Type B pancreatic cell (in vitro differentiated cells): Measurements from ENCODE around the gene ARL3. TPM values are rescaled to one million over a fixed set of nuclear protein-coding genes. Genes with fewer than 3 reads are reported as not detected.

Experiments
- DNase-seq: peaks from one replicate; pipeline ENCODE4 v3.0.0; 2021; ENCODE audit warnings: mixed read lengths; ENCODE audit not compliant: unreplicated experiment; ENCODE audit errors: extremely low spot score
- H3K27ac Mint-ChIP-seq: 2 replicates; pipeline ENCODE4 v1.8.0; 2021; ENCODE audit warnings: mild to moderate bottlenecking, mixed read lengths
- H3K27me3 Mint-ChIP-seq: 2 replicates; pipeline ENCODE4 v1.8.0; 2021; ENCODE audit warnings: mixed read lengths
- H3K36me3 Mint-ChIP-seq: 2 replicates; pipeline ENCODE4 v1.8.0; 2021; ENCODE audit warnings: mixed read lengths
- H3K4me1 Mint-ChIP-seq: one replicate; pipeline ENCODE4 v1.8.0; 2021; ENCODE audit warnings: mixed read lengths; ENCODE audit not compliant: unreplicated experiment
- H3K4me3 Mint-ChIP-seq: 2 replicates; pipeline ENCODE4 v1.8.0; 2021; ENCODE audit warnings: mild to moderate bottlenecking, mixed read lengths
- H3K9me3 Mint-ChIP-seq: 2 replicates; pipeline ENCODE4 v1.8.0; 2021; ENCODE audit warnings: mixed read lengths
- total RNA-seq: library from RNA; stranded (reverse); gene quantifications from 2 replicates; pipeline ENCODE4 v1.2.1, GENCODE V29; 2021; ENCODE audit warnings: low replicate concordance
- TF ChIP-seq, protein P1 (sequence below): fragments of 200-600 bp; sonication (generic); conservative IDR thresholded peaks from 2 replicates; pipeline ENCODE4 v1.5.0; 2021; ENCODE audit warnings: antibody characterized with exemption, mild to moderate bottlenecking

The ARL3 gene
- total RNA-seq, 1 donor from 2014 or later, result 15.8 TPM

GRCh38 chr10:102691285-102692066 is 22.7 kb downstream of the ARL3 start:
- H3K27ac Mint-ChIP-seq, result no peak overlapping the region
- H3K4me3 Mint-ChIP-seq, result no peak overlapping the region
- no peaks in the 10 kb centered on the region for H3K9me3 Mint-ChIP-seq
- no peaks in the 10 kb centered on the region for H3K4me1 Mint-ChIP-seq
- no peak for DNase-seq
- no peaks in the 10 kb centered on the region for H3K27me3 Mint-ChIP-seq
- peaks cover 18% of the 10 kb centered on the region for H3K36me3 Mint-ChIP-seq
- TF ChIP-seq, protein P1, sequence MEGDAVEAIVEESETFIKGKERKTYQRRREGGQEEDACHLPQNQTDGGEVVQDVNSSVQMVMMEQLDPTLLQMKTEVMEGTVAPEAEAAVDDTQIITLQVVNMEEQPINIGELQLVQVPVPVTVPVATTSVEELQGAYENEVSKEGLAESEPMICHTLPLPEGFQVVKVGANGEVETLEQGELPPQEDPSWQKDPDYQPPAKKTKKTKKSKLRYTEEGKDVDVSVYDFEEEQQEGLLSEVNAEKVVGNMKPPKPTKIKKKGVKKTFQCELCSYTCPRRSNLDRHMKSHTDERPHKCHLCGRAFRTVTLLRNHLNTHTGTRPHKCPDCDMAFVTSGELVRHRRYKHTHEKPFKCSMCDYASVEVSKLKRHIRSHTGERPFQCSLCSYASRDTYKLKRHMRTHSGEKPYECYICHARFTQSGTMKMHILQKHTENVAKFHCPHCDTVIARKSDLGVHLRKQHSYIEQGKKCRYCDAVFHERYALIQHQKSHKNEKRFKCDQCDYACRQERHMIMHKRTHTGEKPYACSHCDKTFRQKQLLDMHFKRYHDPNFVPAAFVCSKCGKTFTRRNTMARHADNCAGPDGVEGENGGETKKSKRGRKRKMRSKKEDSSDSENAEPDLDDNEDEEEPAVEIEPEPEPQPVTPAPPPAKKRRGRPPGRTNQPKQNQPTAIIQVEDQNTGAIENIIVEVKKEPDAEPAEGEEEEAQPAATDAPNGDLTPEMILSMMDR, result no peak

DNA sequence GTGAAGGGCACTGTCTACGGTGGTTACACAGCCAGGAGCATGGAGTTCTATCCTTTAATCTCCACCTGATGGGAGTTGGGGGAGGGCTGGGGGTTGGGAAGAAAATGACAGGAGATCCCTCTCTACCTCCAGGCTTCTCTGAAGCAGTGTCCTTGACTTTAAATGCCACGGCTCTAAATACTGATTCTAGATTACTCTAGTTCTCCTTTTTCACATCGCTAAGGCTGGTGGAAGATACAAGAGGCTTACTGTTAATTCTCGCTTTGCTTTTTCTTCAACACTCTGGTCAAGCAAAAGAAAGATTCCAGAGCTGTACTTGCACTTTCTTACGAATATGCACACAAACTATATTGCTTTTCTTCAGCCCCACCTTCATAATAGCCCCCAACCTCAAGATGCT is 30.5 kb downstream of the ARL3 start:
- H3K36me3 Mint-ChIP-seq, result peaks cover 38% of the 10 kb centered on the region

GRCh38 chr10:102682981-102683380 is 31.2 kb downstream of the ARL3 start:
- H3K27ac Mint-ChIP-seq, result no peak overlapping the region
- peaks cover 37% of the 10 kb centered on the region for H3K36me3 Mint-ChIP-seq
- H3K27me3 Mint-ChIP-seq, result no peaks in the 10 kb centered on the region
- H3K4me1 Mint-ChIP-seq, result peaks cover 28% of the 10 kb centered on the region
- DNase-seq, result no peak
- H3K9me3 Mint-ChIP-seq, result no peaks in the 10 kb centered on the region
- TF ChIP-seq, protein P1, result no peak
- no peak overlapping the region for H3K4me3 Mint-ChIP-seq

More for the DNA sequence above, 30.5 kb downstream of the ARL3 start:
- TF ChIP-seq, protein P1, result no peak
- Mint-ChIP-seq H3K27me3 (no peaks in the 10 kb centered on the region), H3K4me3 (no peak overlapping the region), H3K27ac (no peak overlapping the region), H3K4me1 (peaks cover 21% of the 10 kb centered on the region), H3K9me3 (no peaks in the 10 kb centered on the region)
- DNase-seq, result no peak

GRCh38 chr10:102682416-102682815 is 31.8 kb downstream of the ARL3 start:
- TF ChIP-seq, protein P1, result no peak
- no peak for DNase-seq
- Mint-ChIP-seq H3K9me3 (no peaks in the 10 kb centered on the region), H3K36me3 (peaks cover 31% of the 10 kb centered on the region), H3K27ac (no peak overlapping the region), H3K4me1 (peaks cover 34% of the 10 kb centered on the region), H3K27me3 (no peaks in the 10 kb centered on the region), H3K4me3 (no peak overlapping the region)

DNA sequence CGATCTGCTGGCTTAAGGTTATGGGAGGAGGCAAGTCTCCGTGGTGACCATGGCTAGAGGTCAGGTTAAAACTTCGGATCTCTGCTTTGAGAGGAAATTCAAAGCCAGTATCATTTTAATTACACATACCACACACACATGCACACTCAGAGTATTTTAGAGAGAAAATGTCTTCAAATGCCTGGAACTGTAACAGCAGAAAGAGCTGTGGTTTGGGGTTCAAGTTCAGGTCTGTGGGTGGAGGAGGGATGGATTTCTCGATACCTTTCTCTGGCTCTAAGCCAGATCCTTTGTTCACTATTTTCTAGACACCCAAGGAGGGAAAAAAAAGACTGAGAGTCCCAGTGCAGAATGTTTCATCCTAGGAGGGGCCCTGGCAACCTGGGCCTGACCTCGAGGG is 32.5 kb downstream of the ARL3 start:
- Mint-ChIP-seq H3K27ac (no peak overlapping the region), H3K9me3 (no peaks in the 10 kb centered on the region), H3K36me3 (peaks cover 31% of the 10 kb centered on the region), H3K4me1 (peaks cover 41% of the 10 kb centered on the region), H3K27me3 (no peaks in the 10 kb centered on the region), H3K4me3 (no peak overlapping the region)
- TF ChIP-seq, protein P1, result no peak
- no peak for DNase-seq
